HEK293 (cell line): Measurements from ENCODE around the gene LIN7A.

ENCODE experiments used
- CTCF ChIP-seq: fragments of 450-650 bp; formaldehyde crosslinking; IDR thresholded peaks from 2 replicates; pipeline ENCODE4 v1.5.1; 2016; ENCODE audit warnings: missing biosample characterization, missing genetic modification characterization
- FEZF1 ChIP-seq: fragments of 450-650 bp; formaldehyde crosslinking; IDR thresholded peaks from 2 replicates; pipeline ENCODE4 v1.5.1; 2016; ENCODE audit warnings: missing biosample characterization, missing genetic modification characterization
- PRDM10 ChIP-seq: fragments of 450-650 bp; formaldehyde crosslinking; IDR thresholded peaks from 2 replicates; pipeline ENCODE4 v1.5.1; 2016; ENCODE audit warnings: missing biosample characterization, missing genetic modification characterization
- REST ChIP-seq: fragments of 450-650 bp; formaldehyde crosslinking; IDR thresholded peaks from 2 replicates; pipeline ENCODE4 v1.5.1; 2016; ENCODE audit warnings: missing biosample characterization, missing genetic modification characterization
- YY1 ChIP-seq: fragments of 450-650 bp; formaldehyde crosslinking; IDR thresholded peaks from 2 replicates; pipeline ENCODE4 v1.5.1; 2018; ENCODE audit warnings: missing biosample characterization, missing genetic modification characterization
- ZNF169 ChIP-seq: fragments of 450-650 bp; formaldehyde crosslinking; IDR thresholded peaks from 2 replicates; pipeline ENCODE4 v1.5.1; 2016; ENCODE audit warnings: missing biosample characterization, missing genetic modification characterization
- ZNF311 ChIP-seq: fragments of 450-650 bp; formaldehyde crosslinking; IDR thresholded peaks from 2 replicates; pipeline ENCODE4 v1.5.1; 2017; ENCODE audit warnings: missing biosample characterization, missing genetic modification characterization, borderline replicate concordance
- ZNF501 ChIP-seq: fragments of 450-650 bp; formaldehyde crosslinking; IDR thresholded peaks from 2 replicates; pipeline ENCODE4 v1.5.1; 2016; ENCODE audit warnings: missing biosample characterization, missing genetic modification characterization
- ZNF549 ChIP-seq: fragments of 450-650 bp; IDR thresholded peaks from 2 replicates; pipeline ENCODE4 v1.5.1; 2018; ENCODE audit warnings: missing biosample characterization, missing genetic modification characterization, mild to moderate bottlenecking, inconsistent platforms, moderate library complexity
- ZNF660 ChIP-seq: fragments of 450-650 bp; IDR thresholded peaks from 2 replicates; pipeline ENCODE4 v1.5.1; 2018; ENCODE audit warnings: missing biosample characterization, mild to moderate bottlenecking, missing genetic modification characterization
- ZSCAN23 ChIP-seq: fragments of 450-650 bp; formaldehyde crosslinking; IDR thresholded peaks from 2 replicates; pipeline ENCODE4 v1.5.1; 2016; ENCODE audit warnings: missing biosample characterization, missing genetic modification characterization

GRCh38 chr12:80920006-80920405 lies 17.7 kb downstream of the LIN7A start:
- TF ChIP-seq CTCF (tag by site-specific recombination), result no peak
- TF ChIP-seq REST (tag by site-specific recombination), result no peak
- TF ChIP-seq ZNF660, result no peak
- no peak for TF ChIP-seq ZSCAN23 (tag by site-specific recombination)
- TF ChIP-seq FEZF1 (tag by site-specific recombination), result no peak
- no peak for TF ChIP-seq ZNF169 (tag by site-specific recombination)
- TF ChIP-seq PRDM10, result no peak
- TF ChIP-seq ZNF549 (tag by site-specific recombination), result no peak
- no peak for TF ChIP-seq ZNF311 (tag by site-specific recombination)
- no peak for TF ChIP-seq ZNF501
- no peak for TF ChIP-seq YY1
